GM18517 (cell line): ENCODE data around the gene GP1BA.
"Not testable (repeated sequence)": the region's sequence is repeated elsewhere in the genome, so short reads cannot be mapped to it uniquely, and the experiment has no call there.

Experiments
- ATAC-seq: cut with Tn5 transposase; IDR thresholded peaks from one replicate; pipeline ENCODE4 v1.9.1; 2021; ENCODE audit warnings: mild to moderate bottlenecking, moderate library complexity; ENCODE audit not compliant: unreplicated experiment

GP1BA gene

DNA sequence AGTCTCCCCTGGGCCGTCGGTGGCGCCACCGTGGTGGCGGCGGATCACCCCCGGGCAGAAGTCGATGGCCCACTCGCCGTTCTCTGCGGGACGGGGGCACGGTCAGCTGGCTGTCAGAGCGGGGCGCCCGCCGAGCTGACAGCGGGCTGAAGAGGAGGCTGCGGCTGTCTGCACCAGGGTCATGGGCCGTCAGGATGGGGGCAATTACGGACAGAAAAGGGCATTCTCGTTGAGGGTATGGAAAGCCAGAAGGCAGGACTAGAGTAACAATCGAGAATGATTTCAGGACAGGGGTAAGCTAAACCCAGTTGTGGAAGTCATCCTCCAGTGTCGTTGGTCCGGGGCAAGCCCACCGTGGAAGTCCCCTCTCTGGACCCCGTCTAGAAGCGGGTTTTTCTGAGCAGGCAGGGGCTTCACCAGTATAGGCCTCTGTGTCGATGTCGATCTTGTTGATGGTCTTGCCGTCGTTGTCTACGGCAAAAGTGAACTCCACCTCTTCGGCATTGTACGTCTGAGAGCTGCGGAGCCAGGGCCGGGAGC lies 30.9 kb upstream of the GP1BA start:
- no peak for ATAC-seq

DNA sequence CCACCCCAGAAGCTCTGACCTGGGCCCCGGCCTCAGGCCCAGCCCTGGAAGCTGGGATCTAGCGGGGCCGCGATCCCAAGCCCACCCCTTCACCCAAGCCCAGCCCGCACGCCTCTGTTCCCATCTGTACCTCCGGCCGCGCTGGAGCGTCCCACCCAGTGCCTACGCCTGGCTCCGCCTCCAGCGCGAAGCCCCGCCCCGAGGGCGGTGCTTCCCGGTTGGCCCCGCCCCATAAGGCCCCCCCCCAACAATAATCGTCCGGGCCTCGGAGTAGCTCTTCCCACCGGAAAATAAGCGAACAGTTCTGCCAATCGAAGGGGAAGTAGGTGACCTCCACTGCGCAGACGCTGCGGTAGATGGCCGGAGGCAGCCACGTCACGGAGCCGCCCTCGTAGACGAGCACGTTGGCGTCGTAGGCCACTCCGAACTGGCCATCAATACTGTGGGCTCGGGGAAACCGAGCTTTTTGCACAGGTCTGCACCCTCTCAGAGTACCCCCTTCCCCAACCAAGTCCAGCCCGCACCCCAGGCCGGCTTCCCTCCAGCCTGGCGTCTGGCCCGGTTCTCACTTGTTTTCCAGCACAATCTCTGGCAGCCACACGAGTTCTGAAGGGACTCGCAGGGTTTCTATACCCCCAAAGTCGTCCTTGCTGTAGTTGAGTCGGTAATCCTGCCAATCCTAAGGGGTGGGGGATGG lies 30.3 kb upstream of the GP1BA start:
- ATAC-seq: no peak

DNA sequence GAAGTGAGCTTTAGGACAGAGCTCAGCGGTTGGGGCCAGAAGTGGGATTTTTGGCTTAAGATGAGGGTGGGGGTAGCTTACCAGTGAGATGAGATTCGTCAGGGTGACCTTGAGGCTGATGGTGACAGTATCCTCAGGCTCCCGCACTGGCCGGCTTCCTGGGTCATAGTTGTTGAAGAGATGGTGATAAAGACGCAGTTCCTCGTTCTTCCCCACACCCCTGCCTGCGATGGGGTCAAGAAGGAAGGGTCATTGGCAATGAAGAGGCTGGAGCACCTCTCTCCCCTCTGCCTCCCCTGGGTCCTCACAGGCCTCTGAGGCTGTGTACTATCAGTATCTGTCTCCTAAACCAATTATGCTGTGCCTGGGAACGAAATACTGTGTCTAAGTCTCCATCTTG lies 29.5 kb upstream of the GP1BA start:
- ATAC-seq: no peak

DNA sequence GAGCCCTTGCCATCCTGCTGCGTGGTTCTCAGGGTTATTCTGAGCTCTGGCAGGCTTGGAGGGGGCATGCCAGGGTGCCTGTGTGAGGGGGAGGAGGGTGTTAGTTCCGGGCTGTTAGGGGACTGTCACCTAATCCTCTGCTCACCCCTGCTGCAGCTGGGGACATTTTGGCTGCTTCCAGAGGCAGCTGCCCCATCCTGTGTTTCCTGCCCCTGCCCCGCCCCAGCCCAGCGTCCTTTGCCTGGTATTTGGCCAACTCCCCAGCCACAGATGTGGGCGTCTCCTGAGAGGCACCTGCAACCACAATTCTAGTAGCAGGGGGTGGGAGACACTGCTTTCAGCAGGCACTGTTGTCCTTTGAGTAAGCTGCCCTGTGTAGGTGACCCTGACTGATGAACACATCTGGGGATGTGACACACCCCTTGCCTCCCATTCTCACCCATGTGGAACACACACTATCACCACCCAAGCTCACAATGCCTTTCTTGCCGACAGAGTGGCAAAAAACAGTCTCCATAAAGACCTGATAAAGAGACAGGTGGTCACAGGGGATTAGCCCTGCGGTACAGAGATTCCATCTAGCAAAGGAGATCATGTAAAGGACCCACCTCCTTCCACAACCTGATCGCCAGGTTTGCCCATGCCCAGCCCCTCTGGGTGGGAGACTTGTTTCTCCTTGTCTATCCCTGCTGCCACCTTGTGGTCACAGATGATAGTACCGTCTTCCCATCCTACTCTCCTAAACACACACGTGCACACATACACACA lies 28.8 kb upstream of the GP1BA start, which contains the start of gene CHRNE:
CHRNE (minus strand) TSS at position 48 of the 768 bp plus-strand sequence; CDS start at position 13, 35 bp downstream.
- no peak for ATAC-seq

DNA sequence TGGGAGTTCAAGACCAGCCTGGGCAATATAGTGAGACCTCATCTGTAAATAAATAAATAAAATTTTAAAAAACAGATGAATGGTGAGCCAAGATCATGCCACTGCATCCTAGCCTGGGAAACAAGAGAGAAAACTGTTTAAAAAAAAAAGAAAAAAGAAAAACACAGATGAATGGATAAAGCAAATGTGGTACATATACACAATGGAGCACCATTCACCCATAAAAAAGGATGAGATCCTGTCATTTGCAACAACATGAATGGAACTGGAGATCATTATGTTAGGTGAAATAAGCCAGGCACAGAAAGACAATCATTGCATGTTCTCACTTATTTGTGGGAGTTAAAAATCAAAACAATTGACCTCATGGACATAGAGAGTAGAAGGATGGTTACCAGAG lies 25.4 kb upstream of the GP1BA start:
- ATAC-seq: not testable (repeated sequence)

DNA sequence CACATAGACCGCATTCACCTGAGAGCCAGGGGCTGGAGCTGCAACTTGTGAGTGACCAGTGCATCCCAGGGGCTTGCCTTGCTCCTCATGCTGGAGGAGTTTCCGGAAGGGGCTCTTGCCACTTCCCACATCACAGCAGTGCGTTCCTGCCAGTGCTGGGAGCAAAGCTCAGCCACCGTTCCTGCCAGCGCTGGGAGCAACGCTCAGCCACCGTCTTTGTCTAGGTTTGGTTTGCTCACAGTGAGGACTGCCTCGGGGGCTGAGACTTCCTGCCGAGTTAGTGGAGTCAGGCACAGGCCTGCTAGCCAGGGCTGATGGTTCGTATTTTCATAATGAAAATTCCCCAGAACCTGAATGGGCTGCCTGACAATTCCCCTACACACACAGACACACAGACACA lies 23.8 kb upstream of the GP1BA start:
- ATAC-seq: no peak

DNA sequence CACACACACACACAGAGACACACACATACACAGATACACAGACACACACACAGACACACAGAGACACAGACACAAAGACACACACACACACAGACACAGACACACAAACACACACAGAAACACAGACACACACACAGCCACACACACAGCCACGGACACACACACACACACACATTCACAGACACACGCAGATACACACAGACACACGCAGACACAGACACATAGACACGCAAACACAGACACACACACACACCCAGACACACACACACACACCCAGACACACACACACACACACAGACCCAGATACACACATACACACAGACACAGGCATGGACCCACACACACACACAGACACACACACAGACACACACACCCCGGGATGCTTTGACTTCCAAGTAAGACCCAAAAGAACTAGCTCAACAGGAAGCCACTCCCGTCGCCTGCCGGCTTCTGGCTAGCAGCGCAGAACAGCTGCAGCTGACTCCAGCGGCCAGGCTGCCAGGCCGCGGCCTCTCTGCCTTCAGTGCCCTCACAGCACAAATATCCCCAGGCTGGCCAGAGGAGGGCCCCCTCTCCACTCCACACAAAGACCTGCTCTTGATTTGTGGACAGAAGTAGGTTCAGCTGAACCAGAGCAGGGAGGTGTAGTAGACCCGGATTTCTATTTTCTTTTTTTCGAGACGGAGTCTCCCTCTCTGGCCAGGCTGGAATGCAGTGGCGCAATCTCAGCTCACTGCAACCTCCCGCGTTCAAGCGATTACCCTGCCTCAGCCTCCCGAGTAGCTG lies 23.2 kb upstream of the GP1BA start:
- no peak for ATAC-seq

DNA sequence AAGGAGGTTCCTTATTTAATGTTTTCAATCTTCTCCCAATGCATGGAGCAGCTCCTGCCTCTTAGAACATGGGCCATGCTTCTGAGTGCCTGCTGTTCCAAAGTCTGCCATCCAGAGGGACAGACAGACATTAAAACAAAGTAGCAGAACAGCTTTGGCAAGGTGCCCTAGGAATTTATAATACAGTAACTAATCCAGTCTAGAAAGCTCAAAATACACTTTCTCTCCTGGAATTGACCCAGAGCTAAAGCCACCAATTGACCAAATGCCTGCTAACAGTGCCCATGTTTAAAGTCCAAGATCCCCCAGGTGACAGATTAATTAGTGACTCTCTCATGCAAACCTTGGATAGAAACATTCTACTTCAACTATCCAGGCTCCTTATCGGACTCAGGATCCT lies 18.1 kb upstream of the GP1BA start:
- no peak for ATAC-seq

DNA sequence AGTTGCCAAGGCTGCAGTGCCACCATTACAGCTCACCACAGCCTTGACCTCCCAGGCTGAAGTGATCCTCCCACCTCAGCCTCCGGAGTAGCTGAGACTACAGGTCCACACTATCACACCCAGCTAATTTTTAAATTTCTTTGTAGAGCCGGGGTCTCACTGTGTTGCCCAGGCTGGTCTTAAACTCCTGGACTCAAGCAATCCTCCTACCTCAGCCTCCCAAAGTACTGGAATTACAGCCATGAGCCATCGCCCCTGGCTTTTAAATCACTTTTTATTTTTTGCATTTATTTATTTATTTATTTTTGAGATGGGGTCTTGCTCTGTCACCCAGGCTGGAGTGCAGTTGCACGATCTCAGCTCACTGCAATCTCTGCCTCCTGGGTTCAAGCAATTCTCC lies 17.5 kb upstream of the GP1BA start:
- not testable (repeated sequence) for ATAC-seq

DNA sequence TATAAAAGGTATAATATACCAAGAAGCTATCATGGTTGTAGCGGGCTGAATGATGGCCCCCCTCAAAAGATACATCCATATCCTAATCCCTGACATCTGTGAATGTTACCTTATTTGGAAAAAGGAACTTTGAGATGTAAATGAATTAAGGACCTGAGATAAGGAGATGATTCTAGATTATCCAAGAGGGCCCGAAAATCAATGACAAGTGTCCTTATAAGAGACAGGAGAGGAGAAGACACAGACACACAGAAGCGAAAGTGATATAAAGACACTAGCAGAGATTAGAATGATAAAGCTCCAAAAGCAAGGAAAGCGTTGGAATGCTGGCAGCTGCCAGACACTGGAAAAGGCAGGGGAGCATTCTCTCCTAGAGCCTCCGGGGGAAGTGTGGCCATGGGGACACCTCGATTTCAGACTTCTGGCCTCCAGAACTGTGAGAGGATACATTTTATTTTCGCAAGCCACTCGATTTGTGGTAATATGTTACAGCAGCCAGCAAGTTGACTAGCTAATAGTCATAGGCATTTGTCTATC lies 12.5 kb upstream of the GP1BA start:
- no peak for ATAC-seq

DNA sequence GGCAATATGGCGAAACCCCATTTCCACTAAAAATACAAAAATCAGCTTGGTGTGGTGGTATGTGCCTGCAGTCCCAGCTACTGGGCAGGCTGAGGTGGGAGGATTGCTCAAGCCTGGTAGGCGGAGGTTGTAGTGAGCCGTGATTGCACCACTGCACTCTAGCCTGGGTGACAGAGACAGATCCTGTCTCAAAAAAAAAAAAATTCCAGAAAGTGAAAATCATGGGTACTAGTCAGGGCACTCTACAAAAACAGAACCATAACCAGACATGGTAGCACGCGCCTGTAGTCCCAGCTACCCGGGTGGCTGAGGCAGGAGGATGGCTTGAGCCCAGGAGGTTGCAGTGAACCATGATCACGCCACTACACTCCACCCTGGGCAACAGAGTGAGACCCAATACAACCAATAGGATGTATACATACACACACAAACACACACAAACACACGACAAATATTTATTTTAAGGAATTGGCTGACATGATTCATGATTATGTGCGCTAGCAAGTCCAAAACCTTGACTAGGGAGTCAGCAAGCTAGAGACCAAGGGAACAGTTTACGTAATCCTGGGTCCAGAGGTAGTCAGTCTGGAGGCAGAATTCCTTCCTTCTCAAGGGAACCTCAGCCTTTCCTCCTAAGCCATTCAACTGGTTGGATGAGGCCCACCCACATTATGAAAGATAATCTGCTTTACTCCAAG lies 11.6 kb upstream of the GP1BA start:
- no peak for ATAC-seq

DNA sequence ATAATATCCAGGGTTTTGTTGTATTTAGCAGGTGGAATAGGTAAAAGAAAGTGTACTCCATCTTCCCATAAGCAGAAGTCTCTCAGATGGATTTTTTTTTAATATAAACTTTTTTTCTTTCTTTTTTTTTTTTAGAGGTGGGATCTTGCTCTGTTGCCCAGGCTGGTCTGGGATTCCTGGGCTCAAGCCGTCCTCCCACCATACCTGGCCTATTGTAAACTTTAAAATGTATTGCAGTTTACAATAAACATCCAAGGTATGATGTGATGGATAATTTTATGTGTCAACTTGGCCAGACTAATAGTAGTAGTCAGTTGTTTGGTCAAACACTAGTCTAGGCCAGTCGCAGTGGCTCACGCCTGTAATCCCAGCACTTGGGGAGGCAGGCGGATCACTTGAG lies 10.8 kb upstream of the GP1BA start:
- no peak for ATAC-seq

DNA sequence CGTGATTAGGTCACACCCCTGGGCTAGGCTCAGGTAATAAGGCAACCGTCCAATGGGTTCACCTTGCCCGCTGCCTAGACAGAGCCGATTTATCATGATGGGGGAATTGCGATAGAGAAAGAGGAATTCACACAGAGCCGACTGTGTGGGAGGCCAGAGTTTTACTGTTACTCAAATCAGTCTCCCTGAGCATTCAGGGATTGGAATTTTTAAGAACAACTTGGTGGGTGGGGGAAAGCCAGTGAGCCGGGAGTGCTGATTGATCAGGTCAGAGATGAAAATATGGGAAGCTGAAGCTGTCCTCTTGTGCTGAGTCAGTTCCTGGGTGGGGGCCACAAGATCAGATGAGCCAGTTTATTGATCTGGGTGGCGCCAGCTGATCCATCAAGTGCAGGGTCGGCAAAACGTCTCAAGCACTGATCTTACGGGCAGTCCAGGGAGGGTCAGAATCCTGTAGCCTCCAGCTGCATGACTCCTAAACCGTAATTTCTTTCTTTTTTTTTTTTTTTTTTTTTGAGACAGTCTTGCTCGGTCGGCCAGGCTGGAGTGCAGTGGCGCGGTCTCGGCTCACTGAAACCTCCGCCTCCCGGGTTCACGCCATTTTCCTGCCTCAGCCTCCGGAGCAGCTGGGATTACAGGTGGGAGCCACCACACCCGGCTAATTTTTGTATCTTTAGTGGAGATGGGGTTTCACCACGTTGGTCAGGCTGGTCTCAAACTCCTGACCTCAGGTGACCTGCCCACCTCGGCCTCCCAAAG lies 5.3 kb upstream of the GP1BA start:
- ATAC-seq: not testable (repeated sequence)

DNA sequence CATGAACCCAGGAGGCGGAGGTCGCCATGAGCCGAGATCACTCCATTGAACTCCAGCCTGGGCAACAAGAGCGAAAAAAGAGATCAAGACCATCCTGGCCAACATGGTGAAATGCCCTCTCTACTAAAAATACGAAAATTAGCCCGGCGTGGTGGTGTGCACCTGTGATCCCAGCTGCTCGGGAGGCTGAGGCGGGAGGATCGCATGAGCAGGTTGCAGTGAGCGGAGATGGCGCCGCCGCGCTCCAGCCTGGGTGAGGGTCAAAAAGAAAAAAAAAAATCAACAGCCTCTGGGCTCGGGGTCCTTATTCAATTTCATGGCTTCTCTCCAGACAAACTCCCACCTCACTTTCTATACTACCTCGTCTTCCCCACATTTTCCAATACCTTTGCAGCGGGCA lies 3.2 kb upstream of the GP1BA start:
- ATAC-seq: no peak

DNA sequence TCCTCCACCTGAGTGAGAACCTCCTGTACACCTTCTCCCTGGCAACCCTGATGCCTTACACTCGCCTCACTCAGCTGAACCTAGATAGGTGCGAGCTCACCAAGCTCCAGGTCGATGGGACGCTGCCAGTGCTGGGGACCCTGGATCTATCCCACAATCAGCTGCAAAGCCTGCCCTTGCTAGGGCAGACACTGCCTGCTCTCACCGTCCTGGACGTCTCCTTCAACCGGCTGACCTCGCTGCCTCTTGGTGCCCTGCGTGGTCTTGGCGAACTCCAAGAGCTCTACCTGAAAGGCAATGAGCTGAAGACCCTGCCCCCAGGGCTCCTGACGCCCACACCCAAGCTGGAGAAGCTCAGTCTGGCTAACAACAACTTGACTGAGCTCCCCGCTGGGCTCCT lies 679 bp downstream of the GP1BA start:
- ATAC-seq: no peak

DNA sequence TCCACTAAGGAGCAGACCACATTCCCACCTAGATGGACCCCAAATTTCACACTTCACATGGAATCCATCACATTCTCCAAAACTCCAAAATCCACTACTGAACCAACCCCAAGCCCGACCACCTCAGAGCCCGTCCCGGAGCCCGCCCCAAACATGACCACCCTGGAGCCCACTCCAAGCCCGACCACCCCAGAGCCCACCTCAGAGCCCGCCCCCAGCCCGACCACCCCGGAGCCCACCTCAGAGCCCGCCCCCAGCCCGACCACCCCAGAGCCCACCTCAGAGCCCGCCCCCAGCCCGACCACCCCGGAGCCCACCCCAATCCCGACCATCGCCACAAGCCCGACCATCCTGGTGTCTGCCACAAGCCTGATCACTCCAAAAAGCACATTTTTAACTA lies 1.6 kb downstream of the GP1BA start:
- ATAC-seq: no peak

DNA sequence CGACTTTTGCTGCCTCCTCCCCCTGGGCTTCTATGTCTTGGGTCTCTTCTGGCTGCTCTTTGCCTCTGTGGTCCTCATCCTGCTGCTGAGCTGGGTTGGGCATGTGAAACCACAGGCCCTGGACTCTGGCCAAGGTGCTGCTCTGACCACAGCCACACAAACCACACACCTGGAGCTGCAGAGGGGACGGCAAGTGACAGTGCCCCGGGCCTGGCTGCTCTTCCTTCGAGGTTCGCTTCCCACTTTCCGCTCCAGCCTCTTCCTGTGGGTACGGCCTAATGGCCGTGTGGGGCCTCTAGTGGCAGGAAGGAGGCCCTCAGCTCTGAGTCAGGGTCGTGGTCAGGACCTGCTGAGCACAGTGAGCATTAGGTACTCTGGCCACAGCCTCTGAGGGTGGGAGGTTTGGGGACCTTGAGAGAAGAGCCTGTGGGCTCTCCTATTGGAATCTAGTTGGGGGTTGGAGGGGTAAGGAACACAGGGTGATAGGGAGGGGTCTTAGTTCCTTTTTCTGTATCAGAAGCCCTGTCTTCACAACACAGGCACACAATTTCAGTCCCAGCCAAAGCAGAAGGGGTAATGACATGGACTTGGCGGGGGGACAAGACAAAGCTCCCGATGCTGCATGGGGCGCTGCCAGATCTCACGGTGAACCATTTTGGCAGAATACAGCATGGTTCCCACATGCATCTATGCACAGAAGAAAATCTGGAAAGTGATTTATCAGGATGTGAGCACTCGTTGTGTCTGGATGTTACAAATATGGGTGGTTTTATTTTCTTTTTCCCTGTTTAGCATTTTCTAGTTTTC lies 2.3 kb downstream of the GP1BA start:
- no peak for ATAC-seq

DNA sequence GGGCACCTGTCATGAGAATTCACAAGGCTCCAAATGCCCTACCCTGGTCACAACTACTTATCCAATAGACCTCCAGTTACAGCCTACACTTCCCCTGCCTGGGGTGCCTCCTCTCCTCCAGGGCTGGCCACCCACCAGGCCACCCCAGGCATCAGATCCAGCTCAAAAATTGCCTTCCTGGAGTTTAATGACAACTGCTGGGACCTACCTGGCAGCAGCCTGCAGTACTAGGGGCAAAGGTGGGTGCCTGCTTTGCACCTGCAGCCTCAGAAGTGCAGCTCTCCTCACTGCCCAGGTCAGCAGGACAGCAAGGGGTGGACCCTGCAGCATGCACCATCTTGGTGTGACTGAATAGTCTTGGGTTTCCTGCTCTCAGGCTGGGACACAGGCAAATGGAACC lies 3.6 kb downstream of the GP1BA start:
- ATAC-seq: no peak

DNA sequence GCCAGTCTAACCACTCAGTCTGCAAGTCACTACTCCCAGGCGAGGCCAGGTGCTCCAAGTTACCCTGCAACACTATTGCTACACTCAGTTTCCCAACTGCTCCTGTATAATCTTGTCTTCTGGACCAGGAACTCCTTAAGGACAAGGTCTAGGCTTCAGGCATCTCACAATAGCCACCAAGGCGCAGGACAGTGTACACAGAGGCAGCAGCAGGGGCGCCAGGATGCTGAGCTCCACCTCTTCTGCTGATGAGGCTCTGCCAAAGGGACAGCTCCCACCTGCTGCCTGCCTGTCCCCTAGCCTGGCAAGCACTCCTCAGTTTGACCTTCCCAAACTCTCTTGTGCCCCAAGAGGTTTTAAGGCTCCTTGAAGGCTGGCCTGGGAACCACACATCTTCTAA lies 4.4 kb downstream of the GP1BA start:
- ATAC-seq: no peak
